Ishikawa (cell line): ENCODE measurements around the gene SYNDIG1L.

Experiments used
- CEBPB ChIP-seq: IDR thresholded peaks from 2 replicates; pipeline ENCODE4 v1.6.1; 2012
- EGR1 ChIP-seq: IDR thresholded peaks from 2 replicates; pipeline ENCODE4 v1.6.1; 2012
- FOXM1 ChIP-seq: IDR thresholded peaks from 2 replicates; pipeline ENCODE4 v1.6.1; 2012; ENCODE audit warnings: low read depth, borderline replicate concordance
- NFIC ChIP-seq: IDR thresholded peaks from 2 replicates; pipeline ENCODE4 v1.6.1; 2012
- RAD21 ChIP-seq: IDR thresholded peaks from 2 replicates; pipeline ENCODE4 v1.6.1; 2012; ENCODE audit warnings: low read depth
- TAF1 ChIP-seq: IDR thresholded peaks from 2 replicates; pipeline ENCODE4 v1.6.1; 2012; ENCODE audit warnings: low read depth, mild to moderate bottlenecking
- TEAD4 ChIP-seq: IDR thresholded peaks from 2 replicates; pipeline ENCODE4 v1.6.1; 2012
- YY1 ChIP-seq: IDR thresholded peaks from 2 replicates; pipeline ENCODE4 v1.6.1; 2012; ENCODE audit warnings: low read depth
- TF ChIP-seq, protein P1 (sequence below): IDR thresholded peaks from 2 replicates; pipeline ENCODE4 v1.6.1; 2012; ENCODE audit warnings: low read depth, mild to moderate bottlenecking

DNA sequence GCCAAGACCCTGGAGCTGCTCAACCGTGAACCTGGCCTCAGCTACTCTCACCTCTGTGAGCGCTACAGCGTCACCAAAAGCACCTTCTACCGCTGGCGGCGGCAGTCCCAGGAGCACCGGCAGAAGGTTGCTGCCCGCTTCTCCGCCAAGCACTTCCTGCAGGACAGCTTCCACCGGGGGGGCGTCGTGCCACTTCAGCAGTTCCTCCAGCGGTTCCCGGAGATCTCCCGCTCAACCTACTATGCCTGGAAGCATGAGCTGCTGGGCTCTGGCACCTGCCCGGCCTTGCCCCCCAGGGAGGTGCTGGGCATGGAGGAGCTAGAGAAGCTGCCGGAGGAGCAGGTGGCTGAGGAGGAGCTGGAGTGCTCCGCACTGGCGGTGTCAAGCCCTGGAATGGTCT lies 68.4 kb downstream of the SYNDIG1L start:
- no peak for TF ChIP-seq RAD21
- TF ChIP-seq NFIC, result no peak
- TF ChIP-seq YY1, result no peak
- no peak for TF ChIP-seq EGR1
- no peak for TF ChIP-seq TAF1
- no peak for TF ChIP-seq FOXM1
- TF ChIP-seq CEBPB, result no peak
- no peak for TF ChIP-seq TEAD4
- TF ChIP-seq, protein P1, sequence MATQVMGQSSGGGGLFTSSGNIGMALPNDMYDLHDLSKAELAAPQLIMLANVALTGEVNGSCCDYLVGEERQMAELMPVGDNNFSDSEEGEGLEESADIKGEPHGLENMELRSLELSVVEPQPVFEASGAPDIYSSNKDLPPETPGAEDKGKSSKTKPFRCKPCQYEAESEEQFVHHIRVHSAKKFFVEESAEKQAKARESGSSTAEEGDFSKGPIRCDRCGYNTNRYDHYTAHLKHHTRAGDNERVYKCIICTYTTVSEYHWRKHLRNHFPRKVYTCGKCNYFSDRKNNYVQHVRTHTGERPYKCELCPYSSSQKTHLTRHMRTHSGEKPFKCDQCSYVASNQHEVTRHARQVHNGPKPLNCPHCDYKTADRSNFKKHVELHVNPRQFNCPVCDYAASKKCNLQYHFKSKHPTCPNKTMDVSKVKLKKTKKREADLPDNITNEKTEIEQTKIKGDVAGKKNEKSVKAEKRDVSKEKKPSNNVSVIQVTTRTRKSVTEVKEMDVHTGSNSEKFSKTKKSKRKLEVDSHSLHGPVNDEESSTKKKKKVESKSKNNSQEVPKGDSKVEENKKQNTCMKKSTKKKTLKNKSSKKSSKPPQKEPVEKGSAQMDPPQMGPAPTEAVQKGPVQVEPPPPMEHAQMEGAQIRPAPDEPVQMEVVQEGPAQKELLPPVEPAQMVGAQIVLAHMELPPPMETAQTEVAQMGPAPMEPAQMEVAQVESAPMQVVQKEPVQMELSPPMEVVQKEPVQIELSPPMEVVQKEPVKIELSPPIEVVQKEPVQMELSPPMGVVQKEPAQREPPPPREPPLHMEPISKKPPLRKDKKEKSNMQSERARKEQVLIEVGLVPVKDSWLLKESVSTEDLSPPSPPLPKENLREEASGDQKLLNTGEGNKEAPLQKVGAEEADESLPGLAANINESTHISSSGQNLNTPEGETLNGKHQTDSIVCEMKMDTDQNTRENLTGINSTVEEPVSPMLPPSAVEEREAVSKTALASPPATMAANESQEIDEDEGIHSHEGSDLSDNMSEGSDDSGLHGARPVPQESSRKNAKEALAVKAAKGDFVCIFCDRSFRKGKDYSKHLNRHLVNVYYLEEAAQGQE, result no peak
